GOT3 (cell line): ENCODE data around the gene DHFR2.
A peak's percentile ranks its signal among the peaks of the same experiment; 100 is the strongest.
"Not testable (repeated sequence)": the region's sequence is repeated elsewhere in the genome, so short reads cannot be mapped to it uniquely, and the experiment has no call there.

ENCODE experiments used
- DNase-seq: peaks from one replicate; lab custom pipeline; 2025; ENCODE audit warnings: mixed read lengths; lab: John Stamatoyannopoulos, UW

The DHFR2 gene

DNA sequence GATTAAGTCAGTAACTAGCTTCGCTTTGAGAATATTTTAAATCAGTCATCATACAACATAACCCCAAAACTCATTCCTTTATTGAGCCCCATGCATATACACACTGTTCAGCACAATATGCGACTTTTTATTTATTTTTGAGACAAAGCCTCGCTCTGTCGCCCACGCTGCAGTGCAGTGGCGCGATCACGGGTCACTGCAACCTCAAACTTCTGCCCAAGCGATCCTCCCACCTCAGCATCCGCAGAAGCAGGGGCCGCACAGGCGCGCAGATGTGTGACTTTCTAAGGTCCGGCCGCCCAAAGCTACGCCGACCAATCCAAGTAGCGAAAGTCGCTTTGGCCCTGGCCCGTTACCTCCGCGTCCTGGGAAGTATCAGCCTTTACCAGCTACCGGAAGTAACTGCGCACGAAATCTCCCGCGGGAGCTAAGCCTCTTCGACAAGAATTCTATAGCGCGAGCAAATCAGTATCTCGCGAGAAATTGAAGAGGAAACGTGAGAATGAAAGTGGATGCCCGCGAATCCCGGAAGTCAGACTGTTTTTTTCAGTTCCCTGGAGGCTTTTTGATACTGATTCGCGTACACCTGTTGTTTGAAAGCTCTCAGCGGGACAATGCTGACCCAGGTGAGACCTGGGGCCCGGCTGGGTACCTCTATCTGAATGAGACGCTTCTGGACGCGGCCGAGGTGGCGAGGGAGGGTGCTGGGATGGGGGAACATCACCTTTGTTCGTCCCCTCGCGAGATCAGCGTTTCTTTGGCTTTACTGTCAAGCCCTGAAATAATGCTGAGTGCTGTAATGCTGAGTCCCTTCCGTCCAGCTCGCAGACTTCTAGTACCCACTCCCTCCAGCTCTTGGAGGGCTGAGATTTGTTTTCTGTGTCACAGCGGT is at the start of gene DHFR2, which contains the start of gene NSUN3:
Gene DHFR2, minus strand, starts transcription at position 404 of the 892 bp plus-strand sequence. CDS start 1,405 bp downstream, outside the sequence.
Gene NSUN3, plus strand, starts transcription at position 549 of the 892 bp plus-strand sequence. Its CDS starts 66 bp downstream, at position 615.
- DNase-seq = peak; percentile 79

DNA sequence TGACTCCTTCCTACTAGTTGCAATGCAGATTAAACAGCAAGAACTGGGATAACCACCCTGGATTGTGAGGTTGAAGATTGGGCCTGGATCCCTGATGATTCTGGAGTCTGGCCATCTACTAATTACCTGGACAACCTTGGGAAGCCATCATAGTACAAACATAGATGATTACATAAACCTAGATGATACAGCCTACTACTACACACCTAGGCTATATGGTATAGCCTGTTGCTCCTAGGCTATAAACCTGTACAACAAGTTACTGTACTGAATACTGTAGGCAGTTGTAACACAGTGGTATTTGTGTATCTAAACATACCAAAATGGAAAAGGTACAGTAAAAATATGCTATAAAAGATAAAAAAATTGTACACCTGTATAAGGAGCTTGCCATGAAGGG is 48.1 kb upstream of the DHFR2 start:
- no peak for DNase-seq

DNA sequence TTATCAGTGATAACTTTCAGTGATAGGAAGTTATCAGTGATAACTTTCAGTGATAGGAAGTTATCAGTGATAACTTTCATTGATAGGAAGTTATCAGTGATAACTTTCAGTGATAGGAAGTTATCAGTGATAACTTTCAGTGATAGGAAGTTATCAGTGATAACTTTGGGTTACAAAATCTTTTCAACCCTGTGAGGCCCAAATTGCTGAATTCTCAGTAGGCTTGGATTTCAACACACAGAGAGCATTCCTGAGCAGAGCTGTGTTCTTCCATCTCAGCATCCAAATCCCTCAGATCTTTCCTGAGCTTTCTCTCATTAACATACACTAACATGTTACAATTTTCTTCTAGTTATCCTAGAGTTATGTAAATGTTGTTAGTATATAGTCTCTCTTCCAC is 47.5 kb upstream of the DHFR2 start:
- not testable (repeated sequence) for DNase-seq

DNA sequence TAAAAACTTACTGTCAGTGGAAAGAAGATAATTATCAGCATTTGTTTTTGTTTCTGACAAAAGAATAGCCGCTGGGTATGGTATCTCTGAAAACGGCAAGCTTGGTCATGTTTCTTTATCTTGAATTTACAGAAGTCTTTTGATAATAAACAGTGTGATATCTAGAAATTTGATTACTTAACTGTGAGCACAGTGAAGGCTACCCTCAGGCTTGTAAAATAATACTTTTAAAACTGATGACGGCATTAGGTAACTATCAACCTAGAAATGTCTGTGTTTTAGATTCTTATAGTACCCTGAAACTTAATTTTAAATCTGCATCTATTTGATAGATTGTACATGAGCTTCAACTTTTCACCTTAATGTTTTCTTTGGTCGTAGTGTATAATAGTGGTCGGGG is 43.6 kb upstream of the DHFR2 start:
- no peak for DNase-seq

DNA sequence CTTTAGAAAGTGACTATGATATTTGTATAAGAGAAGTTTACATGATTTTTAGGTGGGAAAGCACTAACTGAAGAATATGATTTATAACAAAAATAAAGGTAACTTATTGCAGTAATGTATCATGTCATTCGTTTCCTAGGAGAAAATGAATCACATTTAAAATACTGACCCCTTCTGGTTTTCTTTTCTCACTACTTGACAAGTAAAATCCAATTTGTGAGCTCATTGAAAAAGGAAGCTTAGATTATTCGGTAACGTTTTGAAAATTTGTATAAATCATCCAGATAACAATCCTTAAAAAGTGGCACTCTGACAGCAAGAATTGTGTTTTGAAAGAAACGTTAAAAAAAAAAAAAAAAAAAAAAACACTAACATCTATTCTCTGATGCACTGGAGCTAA is 39.1 kb upstream of the DHFR2 start:
- no peak for DNase-seq

DNA sequence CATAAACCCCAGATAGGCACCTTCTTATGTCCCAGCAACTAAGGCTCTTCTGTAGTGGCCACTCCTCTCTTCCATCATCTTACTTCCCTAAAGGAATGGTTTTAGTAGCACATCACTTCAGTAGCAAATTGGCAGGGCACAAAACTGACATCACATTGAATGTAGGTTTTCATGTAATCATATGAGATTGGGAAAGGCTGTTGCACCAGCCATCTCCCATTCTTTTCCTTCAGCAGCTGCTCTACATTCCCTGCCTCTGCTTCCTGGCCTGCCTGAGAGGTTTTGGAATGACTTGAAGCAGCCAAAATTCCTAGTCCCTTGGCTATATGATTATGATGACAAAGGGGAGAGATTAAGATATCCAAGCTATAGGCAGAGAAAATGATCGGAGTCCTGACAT is 36.6 kb upstream of the DHFR2 start:
- no peak for DNase-seq

DNA sequence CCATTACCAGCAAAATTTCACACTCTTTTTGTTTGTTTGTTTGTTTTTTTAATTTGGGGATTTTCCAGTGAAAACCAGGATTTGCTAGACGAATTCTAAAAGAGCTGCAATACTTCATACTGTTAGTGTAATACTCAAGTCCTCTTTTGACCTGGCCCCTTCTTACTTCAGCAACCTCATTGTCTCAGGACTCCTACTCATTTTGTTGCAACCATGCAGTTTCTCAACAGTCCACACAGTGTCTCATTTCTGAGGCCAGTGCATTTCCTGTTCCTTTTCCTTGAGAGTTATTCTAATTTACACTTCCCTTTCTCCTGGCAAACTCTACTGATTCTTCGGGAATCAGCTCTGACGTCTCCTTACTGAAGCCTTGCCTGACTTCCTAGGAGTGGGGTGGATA is 35.7 kb upstream of the DHFR2 start:
- DNase-seq = no peak

DNA sequence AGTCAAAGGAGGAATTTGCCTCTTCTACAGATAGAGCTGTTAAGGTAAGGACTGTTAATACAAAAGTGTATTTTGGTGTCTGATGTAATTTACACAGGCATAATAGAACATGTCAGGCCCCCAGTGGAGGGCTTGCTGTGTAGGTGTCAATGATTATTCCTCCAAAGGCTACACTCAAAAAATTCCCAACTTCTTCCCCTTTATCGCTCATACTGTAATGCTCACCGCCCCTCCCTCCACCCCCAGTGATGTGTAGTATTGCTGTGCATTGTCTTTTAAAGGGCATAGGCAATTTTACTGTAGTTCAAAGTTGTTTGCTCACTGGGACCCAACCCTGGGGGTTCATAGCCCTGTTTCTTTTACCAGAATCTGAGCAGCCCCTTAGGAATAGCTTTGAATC is 32.4 kb upstream of the DHFR2 start:
- DNase-seq = no peak

DNA sequence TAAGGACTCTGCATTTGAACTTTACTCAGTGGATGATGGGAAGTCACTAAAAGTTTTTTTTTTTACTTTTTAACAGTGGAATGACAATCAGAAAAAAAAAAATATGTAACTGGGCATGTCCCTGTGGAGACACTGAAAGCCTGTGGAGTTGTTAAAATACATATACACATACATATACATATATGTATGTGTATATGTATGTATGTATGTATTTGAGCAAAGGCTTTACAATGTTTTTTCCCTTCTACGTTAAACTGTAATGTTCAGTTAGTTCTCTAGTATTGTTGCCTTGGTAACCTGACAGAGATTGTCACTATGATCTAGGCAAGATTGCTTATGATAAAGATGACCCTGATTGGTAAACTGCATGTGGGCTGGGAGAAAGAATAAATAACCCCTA is 30.4 kb upstream of the DHFR2 start:
- no peak for DNase-seq

DNA sequence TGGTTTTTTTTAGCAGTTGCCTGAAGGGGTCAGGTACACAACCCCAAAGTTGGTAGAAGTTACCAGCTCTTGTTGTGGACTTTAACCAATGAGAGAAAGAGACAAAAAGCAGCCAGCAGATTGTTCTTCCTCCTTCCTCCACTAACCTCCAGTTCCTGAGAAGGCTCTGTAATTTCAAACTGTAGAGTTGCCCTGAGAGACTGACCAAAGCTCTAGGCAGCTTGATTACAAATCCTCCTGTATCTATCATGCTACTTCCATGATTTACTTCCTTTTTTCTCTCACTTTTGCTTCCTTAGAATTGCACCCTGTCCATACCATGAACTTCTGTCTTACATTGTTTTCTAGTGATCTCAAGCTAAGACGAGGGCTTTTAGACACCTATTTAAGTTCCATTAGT is 29.4 kb upstream of the DHFR2 start:
- DNase-seq = no peak

DNA sequence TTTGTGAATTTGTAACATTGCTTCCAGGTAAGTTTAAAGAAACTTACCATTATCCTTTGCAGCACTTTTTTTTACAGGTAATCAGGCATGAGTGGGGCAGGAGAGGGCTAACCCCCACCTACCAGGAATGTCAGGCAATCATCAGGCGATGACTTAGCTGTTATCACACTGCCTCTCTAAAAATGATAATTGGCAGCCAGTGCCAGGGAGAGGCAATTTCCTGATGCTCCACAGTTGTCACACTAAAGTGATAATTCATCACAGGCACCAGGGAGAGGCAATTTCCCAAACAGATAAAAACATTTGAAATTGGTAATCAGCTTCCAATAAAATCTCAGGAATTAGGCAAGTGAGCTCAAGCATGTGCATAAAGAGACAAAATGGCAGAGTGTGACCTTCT is 26.4 kb upstream of the DHFR2 start:
- DNase-seq = no peak

DNA sequence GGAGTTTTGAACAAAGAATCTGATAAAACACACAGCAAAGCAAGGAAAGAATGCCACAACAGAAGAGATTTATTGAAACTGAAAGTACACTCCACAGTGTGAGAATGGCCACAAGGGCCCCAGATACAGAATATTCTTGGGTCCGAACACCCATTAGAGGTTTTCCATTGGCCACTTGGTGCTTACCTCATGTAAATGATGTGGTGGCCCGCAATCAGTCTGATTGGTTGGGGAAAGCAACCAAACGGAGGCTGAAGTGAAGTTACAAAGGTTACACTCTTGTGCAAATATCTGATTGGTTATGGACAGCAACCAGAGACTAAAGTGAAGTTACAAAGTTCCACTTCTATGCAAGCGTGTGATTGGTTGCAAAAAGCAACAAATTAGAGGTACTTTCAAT is 20.5 kb upstream of the DHFR2 start:
- DNase-seq = no peak

DNA sequence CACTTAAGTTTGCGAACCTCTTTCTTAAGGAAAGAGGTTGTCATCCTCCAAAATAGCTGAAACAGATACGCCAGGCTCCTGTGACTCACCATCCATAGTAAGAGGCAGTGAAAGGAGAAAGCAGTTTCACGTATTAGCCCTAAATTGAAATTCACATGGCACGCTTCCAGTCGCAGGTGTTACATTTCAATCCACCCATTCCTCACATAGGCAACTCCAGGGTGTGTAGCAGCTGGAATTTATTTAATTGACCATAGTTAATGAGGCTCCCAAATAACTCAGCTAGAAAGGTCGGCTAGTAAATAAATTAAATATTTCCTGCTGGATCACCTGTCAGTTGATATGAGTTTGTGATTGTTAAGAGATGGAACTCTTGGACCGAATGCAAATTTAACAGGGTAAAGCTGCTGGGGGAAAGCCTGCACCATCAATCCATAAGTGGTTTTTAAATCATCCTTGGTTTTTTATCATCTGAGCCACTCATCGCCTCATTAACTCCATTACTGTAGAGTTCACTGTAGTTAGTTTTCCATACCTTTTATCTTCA is 19.7 kb upstream of the DHFR2 start:
- no peak for DNase-seq

DNA sequence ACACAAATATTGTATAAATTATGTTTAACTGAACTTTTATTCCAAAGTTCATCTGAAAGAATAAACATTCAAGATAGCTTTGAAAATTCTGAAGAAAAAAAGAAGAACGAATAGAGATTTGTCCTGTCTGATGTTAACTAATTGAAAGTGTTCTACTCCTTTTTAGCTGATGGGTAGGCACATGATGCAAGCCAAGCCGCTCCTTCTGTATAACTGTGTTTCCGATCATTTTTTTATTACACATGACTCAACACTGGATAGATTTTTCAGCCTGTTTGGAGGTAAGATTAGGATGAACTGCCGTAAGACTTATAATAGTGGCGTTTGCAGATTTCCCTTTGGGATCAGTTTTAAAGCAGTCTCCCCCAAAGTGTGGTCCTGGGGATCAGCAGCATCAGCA is 19.2 kb upstream of the DHFR2 start:
- DNase-seq = no peak

DNA sequence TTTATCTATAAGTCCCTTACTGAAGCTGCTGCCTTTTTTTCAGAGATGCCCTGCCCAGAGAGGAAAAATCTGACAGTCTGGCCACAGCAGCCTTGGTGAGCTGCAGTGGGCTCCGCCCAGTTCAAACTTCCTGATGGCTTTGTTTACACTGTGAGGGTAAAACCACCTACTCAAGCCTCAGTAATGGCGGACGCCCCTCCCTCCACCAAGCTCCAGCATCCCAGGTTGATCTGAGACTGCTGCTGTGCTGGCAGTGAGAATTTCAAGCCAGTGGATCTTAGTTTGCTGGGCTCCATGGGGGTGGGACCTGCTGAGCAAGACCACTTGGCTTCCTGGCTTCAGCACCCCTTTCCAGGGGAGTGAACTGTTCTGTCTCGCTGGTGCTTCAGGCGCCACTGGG is 17.8 kb upstream of the DHFR2 start:
- DNase-seq = not testable (repeated sequence)

DNA sequence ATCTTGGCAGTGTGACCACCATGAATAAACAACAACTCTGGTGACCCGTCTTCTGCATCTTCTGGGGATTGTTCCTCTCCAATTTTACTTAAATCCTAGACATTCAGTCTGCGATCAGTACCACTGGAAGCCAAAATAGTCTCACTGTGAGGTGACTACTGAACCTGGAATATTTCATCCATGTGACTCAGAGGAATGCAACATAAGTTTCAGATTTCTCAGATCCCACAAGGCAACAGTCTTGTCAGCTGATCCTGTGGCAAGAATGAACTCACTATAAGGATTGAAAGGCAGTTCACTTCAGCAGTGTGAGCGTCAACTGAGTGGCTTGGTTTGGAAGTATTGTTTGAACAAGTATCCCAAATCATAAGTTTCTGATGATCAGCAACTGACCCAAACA is 13.3 kb upstream of the DHFR2 start:
- no peak for DNase-seq

DNA sequence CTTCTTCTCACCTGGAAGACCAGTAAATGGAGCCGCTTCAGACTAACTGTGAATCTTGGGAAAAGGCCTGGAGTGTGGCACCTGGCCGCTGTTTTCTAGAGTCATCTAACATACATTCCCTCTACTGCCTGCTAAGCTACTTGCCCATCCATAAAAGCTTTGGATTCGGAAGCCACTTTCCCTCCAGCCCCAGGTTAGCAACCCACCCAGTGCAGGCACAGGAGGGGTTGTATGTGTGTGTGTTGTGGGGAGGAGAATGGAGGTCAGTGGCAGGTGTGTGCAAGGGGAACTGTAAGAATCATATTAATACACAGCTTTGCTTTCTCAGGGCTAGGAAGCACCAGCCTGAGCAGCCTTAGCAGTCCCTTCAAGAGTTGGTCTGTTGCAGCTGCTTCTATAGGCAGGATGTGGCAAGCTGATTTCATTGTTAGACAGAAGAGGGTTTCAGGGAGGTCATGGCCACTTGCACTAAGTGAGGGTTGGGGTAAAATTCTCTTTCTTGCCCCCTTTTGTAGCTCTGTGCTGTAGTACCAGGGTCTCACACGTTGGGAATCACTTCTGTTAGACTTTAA is 9.1 kb upstream of the DHFR2 start:
- DNase-seq = no peak

DNA sequence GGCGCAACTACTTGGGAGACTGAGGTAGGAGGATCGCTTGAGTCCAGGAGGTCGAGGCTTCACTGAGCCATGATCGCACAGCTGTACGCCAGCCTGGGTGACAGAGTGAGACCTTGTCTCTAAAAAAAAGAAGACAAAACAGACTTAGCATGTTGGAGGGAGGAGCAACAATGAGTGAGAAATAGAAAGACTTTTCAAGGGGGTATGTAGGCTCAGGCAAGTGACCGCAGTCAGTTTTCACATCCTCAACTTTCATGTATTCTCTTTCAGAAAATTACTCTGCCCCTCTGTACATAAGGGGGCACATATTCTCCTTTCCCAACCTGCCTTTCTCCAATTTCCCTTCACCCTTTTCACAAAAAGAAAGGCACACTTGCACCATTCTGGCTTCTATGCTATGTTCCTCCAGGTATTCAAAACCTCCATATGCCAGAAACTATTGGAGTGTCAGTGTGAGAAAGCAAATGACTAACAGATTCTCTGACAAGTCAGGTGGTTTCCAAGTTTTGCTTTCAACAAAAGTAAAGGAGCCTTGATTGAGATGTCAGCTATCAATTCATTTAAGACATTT is 7.7 kb upstream of the DHFR2 start:
- no peak for DNase-seq

DNA sequence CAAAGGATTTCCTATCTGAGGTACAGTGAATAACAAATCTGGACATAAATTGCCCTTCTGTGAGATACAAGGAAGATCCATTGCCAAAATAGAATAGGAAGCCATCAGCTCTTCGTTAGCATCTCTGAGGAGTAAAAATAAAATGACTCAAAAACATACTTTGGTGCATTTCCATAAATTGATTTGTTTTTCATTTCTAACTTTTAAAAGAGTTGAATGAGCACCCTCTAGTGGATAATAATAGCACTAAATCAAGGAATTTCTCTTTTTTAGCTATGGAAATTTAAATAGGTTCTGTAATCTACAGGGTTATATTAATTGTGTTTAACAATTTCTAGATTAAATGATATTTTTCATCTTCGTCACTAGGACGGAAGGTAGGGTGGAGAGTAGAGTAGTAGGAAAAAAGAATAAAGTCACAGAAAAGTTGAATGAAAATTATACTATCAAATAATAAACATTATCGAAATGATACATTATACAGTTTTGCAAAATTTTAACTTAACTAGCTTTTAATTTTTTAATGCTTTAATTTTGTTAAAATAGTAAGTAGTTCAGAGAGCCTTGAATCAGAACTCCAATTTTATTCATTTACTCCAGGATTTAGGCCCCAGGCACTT is 6.6 kb upstream of the DHFR2 start:
- no peak for DNase-seq

DNA sequence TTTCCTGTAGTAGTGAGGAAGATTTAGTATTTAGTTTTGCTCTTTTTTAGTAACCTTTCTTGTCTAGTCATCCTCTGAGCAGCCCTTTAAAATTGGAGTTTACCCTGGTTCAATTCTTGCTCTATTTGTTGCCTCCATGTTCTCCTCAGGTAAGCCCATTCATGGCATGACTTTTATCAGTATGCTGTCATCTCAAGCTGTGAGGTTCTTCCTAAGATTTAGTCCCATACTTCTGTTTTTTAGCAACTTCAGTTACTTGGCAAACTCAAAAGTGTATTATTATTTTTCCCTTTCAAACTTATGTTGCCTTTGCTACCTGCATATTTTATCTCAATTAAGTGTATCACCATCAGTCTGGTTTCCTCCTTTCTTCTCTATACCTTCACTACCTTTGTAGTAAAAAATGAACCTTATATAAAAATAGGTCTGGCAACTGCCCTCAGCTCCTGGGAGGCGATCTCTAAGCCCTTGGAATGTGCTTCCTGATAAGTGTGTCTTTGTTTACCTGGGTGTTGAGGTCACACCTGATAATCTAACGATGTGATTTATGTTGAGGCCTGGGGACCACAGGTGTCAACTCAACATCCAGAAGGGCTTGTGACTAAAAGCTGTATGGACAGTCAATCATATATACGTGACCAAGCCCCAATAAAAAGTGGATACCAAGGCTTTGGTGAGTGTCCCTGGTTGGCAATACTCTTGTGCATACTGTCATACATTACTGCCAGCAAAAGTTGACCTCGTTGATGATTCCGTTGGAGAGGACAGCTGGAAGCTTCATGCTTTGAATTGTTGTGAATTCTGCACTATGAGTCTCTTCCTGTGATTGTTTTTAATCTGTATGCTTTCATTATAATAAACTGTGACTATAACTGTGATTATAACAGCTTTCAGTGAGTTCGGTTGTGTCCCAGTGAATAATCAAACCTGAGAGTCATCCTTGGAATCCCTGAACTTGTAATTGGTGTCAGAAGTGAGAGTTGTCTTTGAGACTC is 4.1 kb upstream of the DHFR2 start:
- DNase-seq = no peak

DNA sequence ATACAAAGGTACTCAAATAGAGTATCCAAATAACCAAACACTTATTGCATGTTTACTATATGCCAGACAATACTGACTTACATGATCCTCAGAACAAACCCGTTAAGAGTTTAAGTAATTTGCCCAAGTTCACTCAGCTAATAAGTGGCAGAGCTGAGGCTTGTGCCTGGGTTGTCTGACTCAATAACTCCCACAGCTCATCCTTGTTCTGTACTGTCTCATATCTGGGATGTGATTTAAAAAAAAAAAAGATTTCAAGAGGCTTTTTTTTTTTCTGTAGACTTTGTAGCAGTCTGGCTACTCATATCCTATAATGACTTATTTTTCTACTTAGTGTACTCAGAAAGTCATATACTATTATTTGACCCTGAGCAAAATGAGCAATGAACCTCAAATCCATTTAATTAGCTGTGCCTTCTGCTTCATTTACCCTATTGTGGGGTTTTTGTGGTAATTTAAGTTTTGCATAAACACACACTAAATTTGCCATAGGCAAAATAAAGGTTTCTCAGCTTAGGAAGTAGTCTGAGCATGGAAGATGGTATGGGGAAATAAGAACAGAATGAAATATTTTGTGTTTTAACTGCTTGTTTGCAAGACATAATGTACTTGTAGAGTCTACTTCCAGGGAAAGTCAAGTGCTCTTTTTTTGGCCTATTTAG is 3.2 kb upstream of the DHFR2 start:
- DNase-seq = no peak
